ENCODE measurements around the gene XYLT1.

DNA sequence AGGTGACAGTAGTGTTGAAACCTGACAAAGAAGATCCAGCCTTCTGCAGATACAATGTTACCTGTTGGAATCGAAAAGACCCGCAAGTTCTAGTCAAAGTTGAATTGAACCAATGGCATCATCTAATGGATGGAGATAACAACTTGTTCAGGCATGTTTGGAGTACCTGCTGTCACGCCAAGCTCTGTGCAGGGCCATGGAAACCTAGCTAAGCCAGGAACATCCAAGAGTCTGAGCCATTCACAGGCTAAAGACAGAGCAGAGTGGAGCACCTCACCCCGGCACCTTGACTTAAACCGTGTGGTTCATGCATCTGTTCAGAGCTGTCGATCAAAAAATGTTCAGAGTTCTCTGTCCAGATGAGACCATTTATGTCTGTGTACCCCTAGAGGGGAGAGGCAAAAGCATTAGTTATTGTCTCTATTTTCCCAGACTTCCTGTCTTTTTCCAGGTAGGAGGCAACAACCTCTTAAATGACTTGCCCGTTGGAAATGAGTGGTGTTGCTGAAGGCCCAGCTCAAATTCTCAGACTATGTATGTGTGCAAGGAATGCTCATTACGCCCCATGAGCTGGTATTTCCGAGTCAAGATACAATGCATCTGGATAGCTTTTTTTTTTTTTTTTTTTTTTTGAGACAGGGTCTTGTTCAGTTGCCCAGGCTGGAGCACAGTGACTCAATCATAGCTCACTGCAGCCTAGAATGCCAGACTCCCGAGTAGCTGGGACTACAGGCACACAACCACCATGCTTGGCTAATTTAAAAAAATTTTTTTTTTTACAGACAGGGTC is 44.9 kb upstream of the XYLT1 start:
- TF ChIP-seq, protein P1, sequence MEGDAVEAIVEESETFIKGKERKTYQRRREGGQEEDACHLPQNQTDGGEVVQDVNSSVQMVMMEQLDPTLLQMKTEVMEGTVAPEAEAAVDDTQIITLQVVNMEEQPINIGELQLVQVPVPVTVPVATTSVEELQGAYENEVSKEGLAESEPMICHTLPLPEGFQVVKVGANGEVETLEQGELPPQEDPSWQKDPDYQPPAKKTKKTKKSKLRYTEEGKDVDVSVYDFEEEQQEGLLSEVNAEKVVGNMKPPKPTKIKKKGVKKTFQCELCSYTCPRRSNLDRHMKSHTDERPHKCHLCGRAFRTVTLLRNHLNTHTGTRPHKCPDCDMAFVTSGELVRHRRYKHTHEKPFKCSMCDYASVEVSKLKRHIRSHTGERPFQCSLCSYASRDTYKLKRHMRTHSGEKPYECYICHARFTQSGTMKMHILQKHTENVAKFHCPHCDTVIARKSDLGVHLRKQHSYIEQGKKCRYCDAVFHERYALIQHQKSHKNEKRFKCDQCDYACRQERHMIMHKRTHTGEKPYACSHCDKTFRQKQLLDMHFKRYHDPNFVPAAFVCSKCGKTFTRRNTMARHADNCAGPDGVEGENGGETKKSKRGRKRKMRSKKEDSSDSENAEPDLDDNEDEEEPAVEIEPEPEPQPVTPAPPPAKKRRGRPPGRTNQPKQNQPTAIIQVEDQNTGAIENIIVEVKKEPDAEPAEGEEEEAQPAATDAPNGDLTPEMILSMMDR (IDR thresholded peaks at IDR 0.05): no peak
- TF ChIP-seq ZFX (IDR thresholded peaks at IDR 0.05; ENCODE audit: borderline replicate concordance): no peak
